Adrenal gland (tissue), 12 donors: ENCODE results near the gene BIRC7. TPM values are rescaled to one million over a fixed set of nuclear protein-coding genes. Genes with fewer than 3 reads are reported as not detected.

ENCODE experiments used
- DNase-seq, 7 donors: peaks; one replicate each; pipeline ENCODE4 v3.0.0-alpha.2; 2019 to 2020
- H3K27ac ChIP-seq, 5 donors: fragments of 200-600 bp; sonication (generic) in 4 of 5; 1 replicate in 3 of 5; 2 replicates in 2 of 5; pipeline versions ENCODE4 v1.5.1 to v1.8.0; 2016 to 2020; ENCODE audit warnings: mild to moderate bottlenecking in 1 of 5
- H3K27me3 ChIP-seq: fragments of 200-600 bp; 2 replicates; pipeline ENCODE4 v1.8.0; 2021
- H3K36me3 ChIP-seq, 2 donors: fragments of 200-600 bp; replicated peaks in 1 of 2; 1 replicate in 1 of 2; 2 replicates in 1 of 2; pipeline versions ENCODE4 v1.5.1 to v1.8.0; 2018 to 2022
- H3K4me1 ChIP-seq, 2 donors: fragments of 200-600 bp; replicated peaks in 1 of 2; 1 replicate in 1 of 2; 2 replicates in 1 of 2; pipeline versions ENCODE4 v1.5.1 to v1.8.0; 2018 to 2021
- H3K4me3 ChIP-seq, 4 donors: fragments of 200-600 bp; sonication (generic) in 3 of 4; one replicate each; pipeline ENCODE4 v1.5.1; 2016 to 2018
- H3K9me3 ChIP-seq, 3 donors: fragments of 200-600 bp; sonication (generic) in 1 of 3; replicated peaks in 1 of 3; 1 replicate in 2 of 3; 2 replicates in 1 of 3; pipeline versions ENCODE4 v1.5.1 to v1.8.0; 2016 to 2021
- POLR2A ChIP-seq, 2 donors: fragments of 450-650 bp; IDR thresholded peaks; one replicate each; pipeline ENCODE4 v1.6.1; 2017; ENCODE audit warnings: antibody characterized with exemption in 2 of 2, mild to moderate bottlenecking in 2 of 2, moderate library complexity in 1 of 2
- WGBS, 4 donors: extraction: QIAGEN DNeasy Blood & Tissue Kit in 2 of 4; methylation state at CpG; one replicate each; pipeline versions ENCODE4 v1.1.5 to v1.1.7; 2013 to 2017; 5-methylcytosine and 5-hydroxymethylcytosine counted together
- intact Hi-C, 2 donors: fragments of 100-400 bp; cut with DNase I; formaldehyde crosslinking; loops; one replicate each; pipeline versions ENCODE4 v1.14.1 to v1.15.0; 2022 to 2023
- polyA plus RNA-seq, 3 donors: library from polyadenylated mRNA; stranded (reverse); fragments of 200-250 nt in 2 of 3; fragments of 350-450 nt in 1 of 3; fragmentation: Illumina TruSeq in 1 of 3; extraction: RNeasy Lipid Tissue Mini Kit (QIAGEN cat#74804) in 1 of 3; gene quantifications; one replicate each; pipeline ENCODE4 v1.2.3, GENCODE V29; 2013 to 2014
- total RNA-seq, 9 donors: library from RNA; depleted of rRNA in 4 of 9; stranded (reverse); fragments of >200 nt in 4 of 9; fragments of 120-200 nt in 1 of 9; fragmentation: NEBNext Ultra II Directional in 1 of 9; extraction: Animal tissue kit (Norgen Biotek cat#: 25700) in 1 of 9; gene quantifications; one replicate each; pipeline versions ENCODE4 v1.1.0 to v1.2.4, GENCODE V29; 2013 to 2023
- TF ChIP-seq, protein P1 (sequence below), 6 experiments: fragments of 450-650 bp in 4 of 6; fragments of 200-600 bp in 2 of 6; sonication (generic) in 1 of 6; IDR thresholded peaks; 1 replicate in 5 of 6; 2 replicates in 1 of 6; pipeline versions ENCODE4 v1.5.1 to v1.8.0; 2016 to 2021; ENCODE audit warnings: antibody characterized with exemption in 6 of 6, mild to moderate bottlenecking in 2 of 6, moderate library complexity in 1 of 6
- donor health status: healthy with polysubstance abuse.
- donor health status: Bipolar disorder and iron deficiency.
- donor health status: DM: yes; HTN: yes; CAD: no.
- donor health status: DM: no; HTN: no; CAD: no.
- donor health status: DM: no; HTN: no; CAD: no.
- donor health status: DM: yes; HTN: yes; CAD: no.

The BIRC7 gene
- total and polyA plus RNA-seq, 12 donors, result 0.28 to 117 (median 1.1) TPM; not detected in 5

DNA sequence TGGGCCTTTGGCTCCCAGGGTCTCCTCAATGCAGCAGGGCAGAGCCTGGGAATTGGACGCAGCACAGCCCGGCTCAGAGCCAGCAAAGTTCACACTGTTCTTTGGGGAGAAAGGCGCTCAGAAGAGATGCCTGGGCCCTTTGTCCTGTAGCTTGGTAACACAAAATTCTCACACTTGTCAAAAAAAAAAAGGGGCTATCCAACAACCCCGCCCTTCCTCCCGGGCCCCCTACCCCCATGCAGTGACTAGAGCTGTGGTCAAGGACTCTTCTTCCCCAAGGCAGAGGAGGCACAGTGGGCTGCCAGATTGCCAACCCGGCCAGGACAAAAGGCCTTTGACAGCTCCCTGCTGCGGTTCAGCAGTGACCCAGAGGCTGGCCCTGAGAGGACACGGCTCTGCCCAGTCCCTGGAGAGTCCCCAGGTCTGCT lies 16.6 kb downstream of the BIRC7 start:
- Histone ChIP-seq H3K9me3 (no peaks in the 10 kb centered on the region), H3K27ac (no peak overlapping the region), H3K4me3 (no peak overlapping the region), H3K36me3 (no peaks in the 10 kb centered on the region), H3K4me1 (peaks cover 0 to 5% of the 10 kb centered on the region in 2 donors), H3K27me3 (peaks cover 52% of the 10 kb centered on the region)
- WGBS, 4 donors, result 60 to 82% (median 68%) methylated on average over 5 to 8 of the region's 8 CpGs
- DNase-seq, result no peak
- TF ChIP-seq, protein P1, sequence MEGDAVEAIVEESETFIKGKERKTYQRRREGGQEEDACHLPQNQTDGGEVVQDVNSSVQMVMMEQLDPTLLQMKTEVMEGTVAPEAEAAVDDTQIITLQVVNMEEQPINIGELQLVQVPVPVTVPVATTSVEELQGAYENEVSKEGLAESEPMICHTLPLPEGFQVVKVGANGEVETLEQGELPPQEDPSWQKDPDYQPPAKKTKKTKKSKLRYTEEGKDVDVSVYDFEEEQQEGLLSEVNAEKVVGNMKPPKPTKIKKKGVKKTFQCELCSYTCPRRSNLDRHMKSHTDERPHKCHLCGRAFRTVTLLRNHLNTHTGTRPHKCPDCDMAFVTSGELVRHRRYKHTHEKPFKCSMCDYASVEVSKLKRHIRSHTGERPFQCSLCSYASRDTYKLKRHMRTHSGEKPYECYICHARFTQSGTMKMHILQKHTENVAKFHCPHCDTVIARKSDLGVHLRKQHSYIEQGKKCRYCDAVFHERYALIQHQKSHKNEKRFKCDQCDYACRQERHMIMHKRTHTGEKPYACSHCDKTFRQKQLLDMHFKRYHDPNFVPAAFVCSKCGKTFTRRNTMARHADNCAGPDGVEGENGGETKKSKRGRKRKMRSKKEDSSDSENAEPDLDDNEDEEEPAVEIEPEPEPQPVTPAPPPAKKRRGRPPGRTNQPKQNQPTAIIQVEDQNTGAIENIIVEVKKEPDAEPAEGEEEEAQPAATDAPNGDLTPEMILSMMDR (IDR thresholded peaks at IDR 0.05), result no peak
- no peak for TF ChIP-seq POLR2A (IDR thresholded peaks at IDR 0.05)
- intact Hi-C loops, result no loop called here

DNA sequence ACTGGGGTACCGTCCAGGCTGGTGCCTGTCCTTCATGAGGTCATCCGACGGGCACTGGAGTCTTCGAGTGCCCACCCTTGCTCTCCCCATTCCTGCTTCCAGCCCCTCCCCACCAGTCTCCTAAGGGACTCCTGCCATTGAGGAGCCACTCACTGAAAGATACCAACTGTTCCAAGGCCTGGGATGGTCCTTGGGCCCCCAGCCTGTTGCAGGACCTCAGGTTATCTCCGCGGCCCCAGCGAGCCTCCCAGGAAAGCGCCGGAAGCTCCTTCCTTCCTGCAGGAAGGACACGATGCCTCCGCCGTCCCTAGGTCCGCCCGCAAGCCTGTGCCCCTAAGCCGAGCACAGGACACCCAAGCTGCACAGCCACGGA lies 17.3 kb downstream of the BIRC7 start:
- H3K36me3 ChIP-seq, result no peaks in the 10 kb centered on the region
- TF ChIP-seq, protein P1 (IDR thresholded peaks at IDR 0.05), result no peak
- TF ChIP-seq POLR2A (IDR thresholded peaks at IDR 0.05), result no peak
- peak overlapping the region in 1 of 4 donors; percentile 34 for H3K4me3 ChIP-seq
- WGBS, 4 donors, result 12 to 19% (median 12%) methylated on average over 15 to 16 of the region's 16 CpGs
- no peaks in the 10 kb centered on the region for H3K9me3 ChIP-seq
- H3K4me1 ChIP-seq, result peaks cover 0 to 5% of the 10 kb centered on the region in 2 donors
- DNase-seq, result no peak
- H3K27ac ChIP-seq, result no peak overlapping the region
- H3K27me3 ChIP-seq, result peaks cover 45% of the 10 kb centered on the region
- intact Hi-C loops, result no loop called here

DNA sequence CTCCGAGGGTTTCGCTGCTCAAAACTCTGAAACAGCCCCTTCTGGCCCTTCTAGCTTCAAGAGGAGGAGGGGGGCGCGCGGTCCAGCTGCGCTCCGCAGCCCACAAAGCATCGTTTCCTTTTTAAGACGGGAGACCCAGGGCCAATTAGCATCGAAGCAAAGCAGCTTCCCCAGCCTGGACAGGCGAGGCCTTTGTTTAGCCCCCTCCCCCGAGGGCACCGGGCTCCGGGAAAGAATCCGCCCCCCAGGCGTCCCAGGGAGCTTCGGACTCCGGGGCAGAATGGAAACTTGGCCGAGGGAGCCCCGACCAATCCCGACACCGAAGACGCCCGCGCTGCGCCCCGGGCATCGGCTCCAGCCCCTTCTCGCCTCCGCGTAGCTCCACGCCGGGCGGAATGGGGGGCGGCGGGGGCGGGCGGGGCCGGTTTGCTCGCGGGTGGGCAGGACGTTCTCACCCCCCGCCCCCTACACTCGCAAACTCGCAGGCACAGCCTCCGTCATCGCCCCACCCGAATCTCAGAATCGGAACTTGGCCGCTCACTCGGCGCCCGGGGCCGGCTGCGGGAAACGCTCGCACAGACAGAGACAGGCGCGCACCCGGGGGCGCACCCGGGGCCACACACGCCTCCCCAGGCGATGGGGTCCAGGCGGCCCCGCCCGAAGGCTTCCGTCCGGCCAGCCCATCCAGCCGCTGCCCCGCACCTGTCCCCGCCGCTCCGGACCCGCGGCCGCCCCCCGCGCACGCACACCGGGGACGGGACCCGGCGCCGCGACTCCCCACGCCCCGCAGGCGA lies 17.9 kb downstream of the BIRC7 start:
- intact Hi-C loops, result no loop called here
- no peaks in the 10 kb centered on the region for H3K9me3 ChIP-seq
- peaks cover 43% of the 10 kb centered on the region for H3K27me3 ChIP-seq
- DNase-seq, result no peak
- H3K4me3 ChIP-seq, result peak overlapping the region in 1 of 4 donors; percentile 34
- TF ChIP-seq, protein P1 (IDR thresholded peaks at IDR 0.05), result no peak
- TF ChIP-seq POLR2A (IDR thresholded peaks at IDR 0.05), result no peak
- H3K27ac ChIP-seq, result no peak overlapping the region
- peaks cover 0 to 5% of the 10 kb centered on the region in 2 donors for H3K4me1 ChIP-seq
- H3K36me3 ChIP-seq, result no peaks in the 10 kb centered on the region
- 0 to 4% (median 1%) methylated on average over 3 to 89 of the region's 89 CpGs for WGBS, 4 donors

GRCh38 chr20:63254232-63254605 lies 18.5 kb downstream of the BIRC7 start, which contains the start of gene NKAIN4:
NKAIN4 (minus strand) TSS chr20:63254463; CDS start chr20:63254450, 13 bp downstream.
- Histone ChIP-seq H3K27me3 (peaks cover 43% of the 10 kb centered on the region), H3K36me3 (no peaks in the 10 kb centered on the region), H3K27ac (no peak within 1 kb of the TSS), H3K4me3 (peak within 1 kb of the TSS in 1 of 4 donors; percentile 34), H3K9me3 (no peaks in the 10 kb centered on the region), H3K4me1 (peaks cover 0 to 5% of the 10 kb centered on the region in 2 donors)
- DNase-seq, result no peak
- intact Hi-C loops, result no loop called here
- TF ChIP-seq, protein P1 (IDR thresholded peaks at IDR 0.05), result no peak
- no peak for TF ChIP-seq POLR2A (IDR thresholded peaks at IDR 0.05)
- WGBS, 4 donors, result 0 to 3% (median 2%) methylated on average over 12 to 45 of the region's 46 CpGs; no CpG with 5 or more reads in 1 of the 4 donors
